WTC11 (cell line): ENCODE data around the gene FAM3C.

ENCODE experiments used
- GABPB1 ChIP-seq: sonication (generic); formaldehyde crosslinking; IDR thresholded peaks from 2 replicates; pipeline ENCODE4 v1.8.1; 2023; ENCODE audit warnings: mild to moderate bottlenecking, missing genetic modification reagents
- MAX ChIP-seq: sonication (generic); formaldehyde crosslinking; IDR thresholded peaks from 2 replicates; pipeline ENCODE4 v1.8.0; 2022; ENCODE audit warnings: mild to moderate bottlenecking, missing genetic modification reagents
- MLX ChIP-seq: sonication (generic); formaldehyde crosslinking; IDR thresholded peaks from 2 replicates; pipeline ENCODE4 v1.8.1; 2023; ENCODE audit warnings: mild to moderate bottlenecking, missing genetic modification reagents, moderate library complexity
- TF ChIP-seq, protein P1 (sequence below): fragments of 200-600 bp; IDR thresholded peaks from 2 replicates; pipeline ENCODE4 v1.8.0; 2022; ENCODE audit warnings: antibody characterized with exemption
- TF ChIP-seq, protein P2 (sequence below): sonication (generic); formaldehyde crosslinking; IDR thresholded peaks from 2 replicates; pipeline ENCODE4 v1.8.1; 2023; ENCODE audit warnings: mild to moderate bottlenecking, missing genetic modification reagents, moderate library complexity

- TF ChIP-seq GABPB1 (CRISPR knock-in tag): no peak
- TF ChIP-seq, protein P1, sequence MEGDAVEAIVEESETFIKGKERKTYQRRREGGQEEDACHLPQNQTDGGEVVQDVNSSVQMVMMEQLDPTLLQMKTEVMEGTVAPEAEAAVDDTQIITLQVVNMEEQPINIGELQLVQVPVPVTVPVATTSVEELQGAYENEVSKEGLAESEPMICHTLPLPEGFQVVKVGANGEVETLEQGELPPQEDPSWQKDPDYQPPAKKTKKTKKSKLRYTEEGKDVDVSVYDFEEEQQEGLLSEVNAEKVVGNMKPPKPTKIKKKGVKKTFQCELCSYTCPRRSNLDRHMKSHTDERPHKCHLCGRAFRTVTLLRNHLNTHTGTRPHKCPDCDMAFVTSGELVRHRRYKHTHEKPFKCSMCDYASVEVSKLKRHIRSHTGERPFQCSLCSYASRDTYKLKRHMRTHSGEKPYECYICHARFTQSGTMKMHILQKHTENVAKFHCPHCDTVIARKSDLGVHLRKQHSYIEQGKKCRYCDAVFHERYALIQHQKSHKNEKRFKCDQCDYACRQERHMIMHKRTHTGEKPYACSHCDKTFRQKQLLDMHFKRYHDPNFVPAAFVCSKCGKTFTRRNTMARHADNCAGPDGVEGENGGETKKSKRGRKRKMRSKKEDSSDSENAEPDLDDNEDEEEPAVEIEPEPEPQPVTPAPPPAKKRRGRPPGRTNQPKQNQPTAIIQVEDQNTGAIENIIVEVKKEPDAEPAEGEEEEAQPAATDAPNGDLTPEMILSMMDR: no peak
- no peak for TF ChIP-seq MAX (CRISPR knock-in tag)
- TF ChIP-seq, protein P2, sequence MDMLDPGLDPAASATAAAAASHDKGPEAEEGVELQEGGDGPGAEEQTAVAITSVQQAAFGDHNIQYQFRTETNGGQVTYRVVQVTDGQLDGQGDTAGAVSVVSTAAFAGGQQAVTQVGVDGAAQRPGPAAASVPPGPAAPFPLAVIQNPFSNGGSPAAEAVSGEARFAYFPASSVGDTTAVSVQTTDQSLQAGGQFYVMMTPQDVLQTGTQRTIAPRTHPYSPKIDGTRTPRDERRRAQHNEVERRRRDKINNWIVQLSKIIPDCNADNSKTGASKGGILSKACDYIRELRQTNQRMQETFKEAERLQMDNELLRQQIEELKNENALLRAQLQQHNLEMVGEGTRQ (CRISPR knock-in tag): no peak
- no peak for TF ChIP-seq MLX (CRISPR knock-in tag)
Measured at GRCh38 chr7:121328508-121329190, 67.5 kb downstream of the FAM3C start, which contains the start of gene WNT16.
